GM23338 (cell line): Measurements from ENCODE around the gene ZNF143. TPM values are rescaled to one million over a fixed set of nuclear protein-coding genes. Genes with fewer than 3 reads are reported as not detected.

Experiments
- CREB1 ChIP-seq: fragments of 250-450 bp; sonication (Bioruptor Pico); IDR thresholded peaks from 2 replicates; pipeline ENCODE4 v1.5.0; 2020; ENCODE audit warnings: low read depth, mild to moderate bottlenecking, moderate library complexity
- EZH2phosphoT487 ChIP-seq: fragments of 200-600 bp; sonication (generic); IDR thresholded peaks from one replicate; pipeline ENCODE4 v1.8.1; 2018; ENCODE audit warnings: antibody characterized with exemption; ENCODE audit not compliant: unreplicated experiment
- NANOG ChIP-seq: IDR thresholded peaks from 2 replicates; pipeline ENCODE4 v1.6.1; 2016; ENCODE audit warnings: antibody characterized with exemption, borderline replicate concordance
- REST ChIP-seq: IDR thresholded peaks from one replicate; pipeline ENCODE4 v1.6.1; 2018; ENCODE audit warnings: antibody characterized with exemption; ENCODE audit not compliant: unreplicated experiment
- ZNF114 ChIP-seq: fragments of 250-450 bp; sonication (Bioruptor Pico); IDR thresholded peaks from 2 replicates; pipeline ENCODE4 v1.5.0; 2020; ENCODE audit warnings: mild to moderate bottlenecking, moderate library complexity
- ZNF331 ChIP-seq: fragments of 250-450 bp; sonication (Bioruptor Pico); IDR thresholded peaks from 2 replicates; pipeline ENCODE4 v1.5.0; 2020; ENCODE audit warnings: low read depth, mild to moderate bottlenecking, moderate library complexity
- ZNF462 ChIP-seq: fragments of 250-450 bp; sonication (Bioruptor Pico); IDR thresholded peaks from 2 replicates; pipeline ENCODE4 v1.5.0; 2020; ENCODE audit warnings: mild to moderate bottlenecking, moderate library complexity
- polyA plus RNA-seq: library from polyadenylated mRNA; unstranded; fragments of >200 nt; fragmentation: Nextera tagmentation; extraction: Ambion mirVana; gene quantifications from 2 replicates; pipeline ENCODE4 v1.2.1, GENCODE V29; 2016
- total RNA-seq: library from RNA; depleted of rRNA; stranded (reverse); fragments of >200 nt; shearing (Covaris generic); gene quantifications from 2 replicates; pipeline ENCODE4 v1.2.3, GENCODE V29; 2014

The ZNF143 gene
- total and polyA plus RNA-seq, 2 experiments from 2014 or later: 33.5 to 44.2 TPM

GRCh38 chr11:9533058-9533457 is 72.2 kb downstream of the ZNF143 start (continued):
- no peak for TF ChIP-seq ZNF462
- TF ChIP-seq REST: no peak
- no peak for TF ChIP-seq ZNF331 (CRISPR knock-in tag)
- no peak for TF ChIP-seq CREB1 (CRISPR knock-in tag)
- no peak for TF ChIP-seq ZNF114 (CRISPR knock-in tag)
- no peak for TF ChIP-seq NANOG
- TF ChIP-seq EZH2phosphoT487: no peak
